HEK293 (cell line): ENCODE measurements around the gene S100A1.
"Not testable (repeated sequence)": the region's sequence is repeated elsewhere in the genome, so short reads cannot be mapped to it uniquely, and the experiment has no call there.

ENCODE experiments used
- CTCF ChIA-PET: fragments of 350-600 bp; formaldehyde crosslinking; extraction: SDS; loops from one replicate; lab custom pipeline; 2021; ENCODE audit warnings: antibody characterized with exemption; lab: Yijun Ruan, JAX
- POLR2A ChIA-PET: fragments of 300-600 bp; formaldehyde crosslinking; extraction: SDS; loops from one replicate; lab custom pipeline; 2020; ENCODE audit warnings: antibody characterized with exemption, inconsistent platforms; lab: Yijun Ruan, JAX
- H3K27ac ChIP-seq: fragments of 200-500 bp; sonication (Bioruptor generic); 2 replicates; pipeline ENCODE4 v1.5.1; 2014; ENCODE audit warnings: low read depth, low read length, control low read depth, inconsistent platforms; ENCODE audit errors: extremely low read depth
- H3K36me3 ChIP-seq, 2 experiments: fragments of 200-500 bp in 1 of 2; sonication (Bioruptor generic) in 1 of 2; 1 replicate in 1 of 2; 2 replicates in 1 of 2; pipeline ENCODE4 v1.5.1; 2014 to 2017; ENCODE audit warnings: inconsistent platforms in 2 of 2, low read length in 2 of 2; ENCODE audit not compliant: control insufficient read depth in 2 of 2, insufficient read depth in 1 of 2
- H3K4me1 ChIP-seq: fragments of 200-500 bp; sonication (Bioruptor generic); 2 replicates; pipeline ENCODE4 v1.5.1; 2014; ENCODE audit warnings: mild to moderate bottlenecking, low read length, inconsistent platforms; ENCODE audit not compliant: control insufficient read depth, insufficient read depth
- H3K4me3 ChIP-seq: 2 replicates; pipeline ENCODE4 v1.5.1; 2011; ENCODE audit warnings: low read depth, mild to moderate bottlenecking, control low read depth, low read length, moderate library complexity
- H3K9me3 ChIP-seq: fragments of 200-500 bp; sonication (Bioruptor generic); 2 replicates; pipeline ENCODE4 v1.5.1; 2014; ENCODE audit warnings: low read depth, low read length, inconsistent platforms; ENCODE audit not compliant: control insufficient read depth, insufficient read depth
- AEBP2 ChIP-seq: fragments of 450-650 bp; formaldehyde crosslinking; IDR thresholded peaks from 2 replicates; pipeline ENCODE4 v1.5.1; 2016; ENCODE audit warnings: missing biosample characterization, missing genetic modification characterization, borderline replicate concordance
- BCL11A ChIP-seq: fragments of 450-650 bp; formaldehyde crosslinking; IDR thresholded peaks from 2 replicates; pipeline ENCODE4 v1.5.1; 2016; ENCODE audit warnings: low read depth, missing biosample characterization, missing genetic modification characterization
- BCL6B ChIP-seq: fragments of 450-650 bp; formaldehyde crosslinking; IDR thresholded peaks from 2 replicates; pipeline ENCODE4 v1.5.1; 2017; ENCODE audit warnings: missing biosample characterization, missing genetic modification characterization
- EGR2 ChIP-seq: fragments of 450-650 bp; formaldehyde crosslinking; IDR thresholded peaks from 2 replicates; pipeline ENCODE4 v1.5.1; 2016; ENCODE audit warnings: low read depth, missing biosample characterization, missing genetic modification characterization
- GLIS1 ChIP-seq: fragments of 450-650 bp; formaldehyde crosslinking; IDR thresholded peaks from 2 replicates; pipeline ENCODE4 v1.5.1; 2016; ENCODE audit warnings: missing biosample characterization, missing genetic modification characterization
- KLF1 ChIP-seq: fragments of 450-650 bp; formaldehyde crosslinking; IDR thresholded peaks from 2 replicates; pipeline ENCODE4 v1.5.1; 2016; ENCODE audit warnings: missing biosample characterization, missing genetic modification characterization
- ZBTB7A ChIP-seq: fragments of 450-650 bp; formaldehyde crosslinking; IDR thresholded peaks from 2 replicates; pipeline ENCODE4 v1.5.1; 2016; ENCODE audit warnings: low read depth, missing biosample characterization, missing genetic modification characterization
- ZFHX2 ChIP-seq: fragments of 450-650 bp; formaldehyde crosslinking; conservative IDR thresholded peaks from 2 replicates; pipeline ENCODE4 v1.5.1; 2016; ENCODE audit warnings: missing biosample characterization, missing genetic modification characterization
- ZNF121 ChIP-seq: fragments of 450-650 bp; formaldehyde crosslinking; IDR thresholded peaks from 2 replicates; pipeline ENCODE4 v1.5.1; 2016; ENCODE audit warnings: missing biosample characterization, missing genetic modification characterization
- ZNF138 ChIP-seq: fragments of 450-650 bp; formaldehyde crosslinking; IDR thresholded peaks from 2 replicates; pipeline ENCODE4 v1.5.1; 2016; ENCODE audit warnings: missing biosample characterization, missing genetic modification characterization, borderline replicate concordance
- ZNF140 ChIP-seq: fragments of 450-650 bp; formaldehyde crosslinking; IDR thresholded peaks from 2 replicates; pipeline ENCODE4 v1.5.1; 2016; ENCODE audit warnings: missing biosample characterization, missing genetic modification characterization
- ZNF155 ChIP-seq: fragments of 450-650 bp; formaldehyde crosslinking; IDR thresholded peaks from 2 replicates; pipeline ENCODE4 v1.5.1; 2016; ENCODE audit warnings: missing biosample characterization, missing genetic modification characterization
- ZNF214 ChIP-seq: fragments of 450-650 bp; formaldehyde crosslinking; IDR thresholded peaks from 2 replicates; pipeline ENCODE4 v1.5.1; 2017; ENCODE audit warnings: missing biosample characterization, mild to moderate bottlenecking, missing genetic modification characterization, borderline replicate concordance
- ZNF266 ChIP-seq: fragments of 450-650 bp; formaldehyde crosslinking; IDR thresholded peaks from 2 replicates; pipeline ENCODE4 v1.5.1; 2016; ENCODE audit warnings: missing biosample characterization, missing genetic modification characterization, low read depth
- ZNF292 ChIP-seq: fragments of 450-650 bp; formaldehyde crosslinking; IDR thresholded peaks from 2 replicates; pipeline ENCODE4 v1.5.1; 2016; ENCODE audit warnings: low read depth, missing biosample characterization, missing genetic modification characterization, borderline replicate concordance
- ZNF555 ChIP-seq: fragments of 450-650 bp; formaldehyde crosslinking; conservative IDR thresholded peaks from 2 replicates; pipeline ENCODE4 v1.5.1; 2017; ENCODE audit warnings: missing biosample characterization, mild to moderate bottlenecking, missing genetic modification characterization, inconsistent platforms
- ZNF561 ChIP-seq: fragments of 450-650 bp; IDR thresholded peaks from 2 replicates; pipeline ENCODE4 v1.5.1; 2018; ENCODE audit warnings: missing biosample characterization, missing genetic modification characterization, borderline replicate concordance
- ZNF596 ChIP-seq: fragments of 450-650 bp; IDR thresholded peaks from 2 replicates; pipeline ENCODE4 v1.5.0; 2018; ENCODE audit warnings: missing biosample characterization, mild to moderate bottlenecking, missing genetic modification characterization, moderate library complexity
- ZNF624 ChIP-seq: fragments of 450-650 bp; formaldehyde crosslinking; IDR thresholded peaks from 2 replicates; pipeline ENCODE4 v1.5.1; 2017; ENCODE audit warnings: missing biosample characterization, missing genetic modification characterization
- ZNF792 ChIP-seq: fragments of 450-650 bp; formaldehyde crosslinking; IDR thresholded peaks from 2 replicates; pipeline ENCODE4 v1.5.1; 2016; ENCODE audit warnings: missing biosample characterization, missing genetic modification characterization

Gene S100A1

GRCh38 chr1:153585006-153585405 lies 43.2 kb upstream of the S100A1 start:
- TF ChIP-seq ZFHX2 (tag by site-specific recombination) = 0 out of 2 replicates have a peak, but pooled peaks have one; percentile 32
- no peak for TF ChIP-seq ZBTB7A (tag by site-specific recombination)
- peak; percentile 39; the same call in 1 of the 2 replicates for TF ChIP-seq EGR2
- H3K27ac ChIP-seq = no peak overlapping the region
- H3K36me3 ChIP-seq = no peaks in the 10 kb centered on the region
- POLR2A ChIA-PET = no interaction called here
- H3K9me3 ChIP-seq = no peaks in the 10 kb centered on the region
- CTCF ChIA-PET = interaction anchor here (1.4 to 1.5 kb wide), 2 partner anchors 13 to 42 kb away, joined by 4 to 7 read pairs; partner anchors contain the start of gene S100A13
- H3K4me3 ChIP-seq = no peak overlapping the region
- H3K4me1 ChIP-seq = no peaks in the 10 kb centered on the region

DNA sequence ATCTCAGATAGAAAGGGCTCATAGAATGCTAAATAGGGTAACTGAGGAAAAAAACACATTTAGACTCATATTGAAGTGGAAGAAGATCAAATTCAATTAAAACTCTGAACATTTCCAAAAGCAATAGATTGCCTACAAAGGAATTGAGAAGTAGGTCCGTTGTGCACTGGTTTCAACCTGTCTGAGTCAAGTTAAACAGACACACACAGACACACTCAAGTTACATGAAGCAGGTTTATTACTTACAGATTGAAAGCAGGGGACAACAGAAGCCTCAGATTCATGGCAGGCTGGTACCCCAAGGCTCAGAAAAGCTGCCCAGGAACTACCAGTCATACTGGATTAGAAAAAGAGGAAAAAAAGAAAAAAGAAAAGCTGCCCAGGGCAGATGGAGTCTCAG lies 41.9 kb upstream of the S100A1 start:
- TF ChIP-seq ZNF266 (peak; percentile 61; the same call in 1 of the 2 replicates), ZNF292 (tag by site-specific recombination) (no peak)
- ChIA-PET POLR2A (interaction anchor here (1.1 kb wide), 1 partner anchor 10 kb away, joined by 3 read pairs; no protein-coding TSS in a partner anchor), CTCF (interaction anchor here (0.9 to 1.4 kb wide), 3 partner anchors 9 to 76 kb away, joined by 4 to 6 read pairs (median 4); partner anchors contain the start of gene S100A13)
- Histone ChIP-seq H3K4me3 (no peak overlapping the region), H3K36me3 (no peaks in the 10 kb centered on the region), H3K27ac (no peak overlapping the region), H3K4me1 (no peaks in the 10 kb centered on the region), H3K9me3 (no peaks in the 10 kb centered on the region)

DNA sequence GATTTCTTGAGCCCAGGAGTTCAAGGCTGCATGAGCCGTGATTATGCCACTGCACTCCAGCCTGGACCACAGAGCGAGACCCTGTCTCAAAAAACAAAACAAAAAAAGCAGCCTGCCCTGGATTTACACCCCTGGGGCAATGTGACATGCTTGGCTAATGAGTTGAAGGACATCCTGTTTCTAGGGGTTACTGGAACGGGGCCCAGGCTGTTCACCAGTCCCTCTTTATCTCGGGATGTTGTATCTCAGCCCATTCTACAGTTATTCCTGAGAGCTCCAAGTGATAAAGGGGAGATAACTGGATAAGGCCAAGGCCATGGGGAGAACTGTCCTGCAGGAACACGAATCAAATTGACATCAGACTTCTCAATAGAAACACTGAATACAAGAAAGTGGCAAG lies 40.9 kb upstream of the S100A1 start:
- POLR2A ChIA-PET = interaction anchor here (1.1 kb wide), 1 partner anchor 9 kb away, joined by 3 read pairs; no protein-coding TSS in a partner anchor

DNA sequence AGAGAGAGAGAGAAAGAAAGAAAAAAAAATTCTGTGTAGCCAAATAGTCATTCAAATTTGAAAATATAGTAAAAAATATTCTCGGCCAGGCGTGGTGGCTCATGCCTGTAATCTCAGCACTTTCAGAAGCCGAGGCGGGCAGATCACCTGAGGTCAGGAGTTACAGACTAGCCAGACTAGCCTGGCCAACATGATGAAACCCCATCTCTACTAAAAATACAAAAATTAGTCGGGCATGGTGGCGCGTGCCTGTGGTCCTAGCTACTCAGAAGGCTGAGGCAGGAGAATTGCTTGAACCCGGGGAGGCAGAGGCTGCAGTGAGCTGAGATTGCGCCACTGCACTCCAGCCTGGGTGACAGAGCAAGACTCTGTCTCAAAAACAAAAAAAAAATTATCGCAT lies 40.2 kb upstream of the S100A1 start:
- H3K27ac ChIP-seq, H3K4me1 ChIP-seq, H3K4me3 ChIP-seq, H3K36me3 ChIP-seq, H3K9me3 ChIP-seq: not testable (repeated sequence)
- ChIA-PET POLR2A (interaction anchor here (0.7 to 1.0 kb wide), 2 partner anchors 38 to 46 kb away, joined by 3 to 5 read pairs; partner anchors contain the start of gene CHTOP), CTCF (interaction anchor here (0.7 kb wide), 2 partner anchors 12 to 1887 kb away, joined by 3 read pairs; no protein-coding TSS in a partner anchor)

More for the DNA sequence above, 40.9 kb upstream of the S100A1 start:
- Histone ChIP-seq H3K4me3 (no peak overlapping the region), H3K4me1 (no peaks in the 10 kb centered on the region), H3K27ac (no peak overlapping the region), H3K9me3 (no peaks in the 10 kb centered on the region), H3K36me3 (no peaks in the 10 kb centered on the region)
- CTCF ChIA-PET = interaction anchor here (1.0 to 1.4 kb wide), 2 partner anchors 40 to 43 kb away, joined by 3 to 6 read pairs; partner anchors contain the start of gene S100A13
- TF ChIP-seq ZNF140 (tag by site-specific recombination) = no peak
- no peak for TF ChIP-seq ZNF561 (tag by site-specific recombination)
- no peak for TF ChIP-seq ZNF214 (tag by site-specific recombination)
- TF ChIP-seq ZNF121 (tag by site-specific recombination) = 0 out of 2 replicates have a peak, but pooled peaks have one; percentile 35
- no peak for TF ChIP-seq ZBTB7A (tag by site-specific recombination)
- TF ChIP-seq ZNF155 (tag by site-specific recombination) = no peak

- Histone ChIP-seq H3K27ac (no peak overlapping the region), H3K36me3 (no peaks in the 10 kb centered on the region), H3K9me3 (no peaks in the 10 kb centered on the region), H3K4me1 (no peaks in the 10 kb centered on the region), H3K4me3 (no peak overlapping the region)
- ChIA-PET CTCF (interaction anchor here (0.7 kb wide), 2 partner anchors 12 to 1887 kb away, joined by 3 read pairs; no protein-coding TSS in a partner anchor), POLR2A (interaction anchor here (0.7 to 1.0 kb wide), 2 partner anchors 37 to 45 kb away, joined by 3 to 5 read pairs; partner anchors contain the start of gene CHTOP)
- TF ChIP-seq GLIS1 (tag by site-specific recombination) (no peak), ZBTB7A (tag by site-specific recombination) (no peak), ZNF596 (no peak), BCL11A (no peak), ZNF138 (tag by site-specific recombination) (no peak), BCL6B (tag by site-specific recombination) (no peak), KLF1 (tag by site-specific recombination) (no peak), ZNF792 (tag by site-specific recombination) (no peak), AEBP2 (tag by site-specific recombination) (no peak), ZNF555 (no peak), ZNF624 (tag by site-specific recombination) (no peak)
Measured at GRCh38 chr1:153588482-153588881, 39.8 kb upstream of the S100A1 start.
